Sigmoid colon (tissue), 7 donors: ENCODE results near the gene MLH3. TPM values are rescaled to one million over a fixed set of nuclear protein-coding genes. Genes with fewer than 3 reads are reported as not detected.
A peak's percentile ranks its signal among the peaks of the same experiment; 100 is the strongest.

Source experiments
- DNase-seq: peaks from one replicate; pipeline ENCODE4 v3.0.0-alpha.2; 2019
- H3K27ac ChIP-seq, 4 donors: fragments of 200-600 bp; sonication (generic); one replicate each; pipeline ENCODE4 v1.5.1; 2016 to 2019; ENCODE audit warnings: mild to moderate bottlenecking in 1 of 4
- H3K27me3 ChIP-seq, 3 donors: fragments of 200-600 bp; sonication (generic); one replicate each; pipeline ENCODE4 v1.5.1; 2019; ENCODE audit warnings: mild to moderate bottlenecking in 1 of 3
- H3K36me3 ChIP-seq, 4 donors: fragments of 200-600 bp; sonication (generic); one replicate each; pipeline ENCODE4 v1.5.1; 2016 to 2019
- H3K4me1 ChIP-seq, 4 donors: fragments of 200-600 bp; sonication (generic); one replicate each; pipeline ENCODE4 v1.5.1; 2017 to 2019
- H3K4me3 ChIP-seq, 4 donors: fragments of 200-600 bp; sonication (generic); one replicate each; pipeline ENCODE4 v1.5.1; 2017 to 2019; ENCODE audit warnings: mild to moderate bottlenecking in 2 of 4, moderate library complexity in 1 of 4
- H3K9me3 ChIP-seq, 4 donors: fragments of 200-600 bp in 3 of 4; sonication (generic) in 3 of 4; one replicate each; pipeline versions ENCODE4 v1.5.1 to v1.6.1; 2013 to 2019
- CTCF ChIP-seq, 4 experiments: fragments of 450-650 bp in 3 of 4; fragments of 200-600 bp in 1 of 4; IDR thresholded peaks; one replicate each; pipeline ENCODE4 v1.5.1; 2016 to 2019; ENCODE audit warnings: antibody characterized with exemption in 4 of 4, mild to moderate bottlenecking in 3 of 4, moderate library complexity in 2 of 4
- EP300 ChIP-seq, 4 donors: sonication (generic); formaldehyde crosslinking; IDR thresholded peaks; one replicate each; pipeline ENCODE4 v1.6.1; 2017; ENCODE audit warnings: antibody characterized with exemption in 4 of 4
- POLR2A ChIP-seq, 2 donors: fragments of 450-650 bp; IDR thresholded peaks; one replicate each; pipeline ENCODE4 v1.6.1; 2016; ENCODE audit warnings: antibody characterized with exemption in 2 of 2, mild to moderate bottlenecking in 2 of 2, moderate library complexity in 2 of 2
- POLR2AphosphoS5 ChIP-seq, 4 donors: sonication (generic); formaldehyde crosslinking; IDR thresholded peaks; one replicate each; pipeline ENCODE4 v1.6.1; 2017; ENCODE audit warnings: antibody characterized with exemption in 4 of 4
- WGBS, 2 donors: extraction: QIAGEN DNeasy Blood & Tissue Kit; methylation state at CpG; one replicate each; pipeline ENCODE4 v1.1.7; 2013; 5-methylcytosine and 5-hydroxymethylcytosine counted together
- intact Hi-C: fragments of 100-400 bp; cut with DNase I; formaldehyde crosslinking; loops from one replicate; pipeline ENCODE4 v1.15.1; 2023
- polyA plus RNA-seq, 3 donors: library from polyadenylated mRNA; stranded (reverse); fragments of 200-250 nt; gene quantifications; one replicate each; pipeline ENCODE4 v1.2.3, GENCODE V29; 2013
- total RNA-seq, 4 donors: library from RNA; depleted of rRNA; stranded (reverse); fragments of >200 nt; gene quantifications; one replicate each; pipeline ENCODE4 v1.1.0, GENCODE V29; 2016
- donor health status: healthy with polysubstance abuse.
- donor health status: Bipolar disorder and iron deficiency.
- donor health status: healthy.

MLH3 gene
- total and polyA plus RNA-seq, 7 donors, result 3.6 to 42.9 (median 30.0) TPM

- intact Hi-C loops, result no loop called here
- no peaks in the 10 kb centered on the region for H3K27me3 ChIP-seq
- H3K36me3 ChIP-seq, result no peaks in the 10 kb centered on the region
- no peak for TF ChIP-seq CTCF (IDR thresholded peaks at IDR 0.05)
- TF ChIP-seq POLR2A (IDR thresholded peaks at IDR 0.05), result no peak
- TF ChIP-seq EP300 (IDR thresholded peaks at IDR 0.05), result no peak
- no peak for TF ChIP-seq POLR2AphosphoS5 (IDR thresholded peaks at IDR 0.05)
- DNase-seq, result no peak
- no peak overlapping the region for H3K4me3 ChIP-seq
- no peaks in the 10 kb centered on the region for H3K9me3 ChIP-seq
- H3K4me1 ChIP-seq, result peaks cover 0 to 7% (median 0%) of the 10 kb centered on the region in 4 donors
- H3K27ac ChIP-seq, result no peak overlapping the region
- 90 to 91% methylated on average over 12 of the region's 12 CpGs for WGBS, 2 donors
Observed at GRCh38 chr14:74977164-74977900, 73.9 kb downstream of the MLH3 start.

- no peak overlapping the region for H3K27ac ChIP-seq
- WGBS, 2 donors, result 86 to 92% methylated on average over 11 of the region's 11 CpGs
- intact Hi-C loops, result no loop called here
Observed at GRCh38 chr14:74976264-74977113, 74.8 kb downstream of the MLH3 start.

GRCh38 chr14:74975059-74975810 lies 76.0 kb downstream of the MLH3 start:
- 76 to 81% methylated on average over 12 of the region's 12 CpGs for WGBS, 2 donors
- intact Hi-C loops, result no loop called here
- DNase-seq, result peak; percentile 91
- Histone ChIP-seq H3K9me3 (no peaks in the 10 kb centered on the region), H3K36me3 (no peaks in the 10 kb centered on the region), H3K27ac (peak overlapping the region in 2 of 4 donors; percentile 7 to 46), H3K4me3 (no peak overlapping the region), H3K4me1 (peaks cover 0 to 7% (median 0%) of the 10 kb centered on the region in 4 donors), H3K27me3 (no peaks in the 10 kb centered on the region)
- TF ChIP-seq CTCF (IDR thresholded peaks at IDR 0.05), result no peak
- TF ChIP-seq POLR2A (IDR thresholded peaks at IDR 0.05), result no peak
- no peak for TF ChIP-seq EP300 (IDR thresholded peaks at IDR 0.05)
- TF ChIP-seq POLR2AphosphoS5 (IDR thresholded peaks at IDR 0.05), result peak in 1 of 4 donors; percentile 20

More at GRCh38 chr14:74976264-74977113, 74.8 kb downstream of the MLH3 start:
- H3K36me3 ChIP-seq, result no peaks in the 10 kb centered on the region
- H3K9me3 ChIP-seq, result no peaks in the 10 kb centered on the region
- DNase-seq, result no peak
- peaks cover 0 to 7% (median 0%) of the 10 kb centered on the region in 4 donors for H3K4me1 ChIP-seq
- H3K27me3 ChIP-seq, result no peaks in the 10 kb centered on the region
- H3K4me3 ChIP-seq, result no peak overlapping the region
- TF ChIP-seq EP300 (IDR thresholded peaks at IDR 0.05), result no peak
- no peak for TF ChIP-seq POLR2A (IDR thresholded peaks at IDR 0.05)
- TF ChIP-seq POLR2AphosphoS5 (IDR thresholded peaks at IDR 0.05), result no peak
- no peak for TF ChIP-seq CTCF (IDR thresholded peaks at IDR 0.05)

GRCh38 chr14:74974364-74975058 lies 76.8 kb downstream of the MLH3 start:
- intact Hi-C loops, result no loop called here
- WGBS, 2 donors, result 82 to 84% methylated on average over 15 of the region's 15 CpGs
- Histone ChIP-seq H3K27me3 (no peaks in the 10 kb centered on the region), H3K27ac (peak overlapping the region in 2 of 4 donors; percentile 7 to 46), H3K4me3 (no peak overlapping the region), H3K9me3 (no peaks in the 10 kb centered on the region), H3K4me1 (peaks cover 0 to 7% (median 0%) of the 10 kb centered on the region in 4 donors), H3K36me3 (no peaks in the 10 kb centered on the region)
- DNase-seq, result no peak
- no peak for TF ChIP-seq CTCF (IDR thresholded peaks at IDR 0.05)
- TF ChIP-seq POLR2A (IDR thresholded peaks at IDR 0.05), result no peak
- TF ChIP-seq POLR2AphosphoS5 (IDR thresholded peaks at IDR 0.05), result no peak
- no peak for TF ChIP-seq EP300 (IDR thresholded peaks at IDR 0.05)
